ENCODE measurements around the gene EPHA5.

The EPHA5 gene

DNA sequence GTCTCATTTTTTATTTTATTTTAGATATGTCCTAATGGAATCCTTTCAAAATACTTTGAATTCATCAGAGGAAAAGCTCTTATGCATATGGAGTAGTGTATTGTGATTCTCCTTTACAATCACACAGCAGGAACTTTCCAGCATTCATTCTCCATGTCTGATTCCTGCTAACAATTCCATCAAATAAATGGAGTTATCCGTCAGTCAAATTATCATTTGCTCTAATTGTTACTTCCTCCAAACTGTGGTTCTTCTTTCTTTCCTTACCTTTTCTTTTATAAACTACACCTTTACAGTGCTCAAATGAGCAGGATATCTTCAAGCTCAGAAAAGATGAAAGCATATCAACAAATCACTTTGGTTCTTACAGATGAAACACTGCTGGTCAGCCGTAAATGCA is 80.4 kb downstream of the EPHA5 start:
- no peak for DNase-seq
- no peak for TF ChIP-seq POLR2A (IDR thresholded peaks at IDR 0.05; ENCODE audit: low read length)

DNA sequence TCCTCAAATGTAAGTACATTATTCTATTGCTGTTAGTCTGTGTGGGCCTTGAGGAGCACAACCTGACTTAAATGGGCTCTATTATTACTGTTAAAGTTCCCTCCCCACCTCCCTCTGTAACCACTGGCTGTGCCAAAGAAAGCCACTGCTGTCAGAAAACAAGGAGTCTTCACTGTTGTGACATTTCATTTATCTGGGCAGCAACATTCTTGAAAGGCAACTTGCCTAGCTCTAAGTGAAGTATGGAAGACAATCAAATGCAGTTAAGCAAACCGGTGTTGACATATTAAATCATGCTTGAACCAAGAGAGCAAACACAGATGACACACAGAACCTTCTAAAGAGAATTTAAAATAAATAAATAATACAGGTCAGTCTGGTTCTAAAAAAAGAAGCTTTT is 81.0 kb downstream of the EPHA5 start:
- no peak for DNase-seq
- TF ChIP-seq POLR2A (IDR thresholded peaks at IDR 0.05; ENCODE audit: low read length) (no peak), GATA1 (IDR thresholded peaks at IDR 0.05; ENCODE audit: low read depth, low read length) (no peak)

- TF ChIP-seq GATA1 (IDR thresholded peaks at IDR 0.05; ENCODE audit: low read depth, low read length) (no peak), POLR2A (IDR thresholded peaks at IDR 0.05; ENCODE audit: low read length) (no peak)
- DNase-seq, result no peak
Measured at GRCh38 chr4:65580551-65580950, 89.7 kb downstream of the EPHA5 start.

- DNase-seq, result no peak
- TF ChIP-seq GATA1 (IDR thresholded peaks at IDR 0.05; ENCODE audit: low read depth, low read length) (no peak), POLR2A (IDR thresholded peaks at IDR 0.05; ENCODE audit: low read length) (no peak)
Measured at GRCh38 chr4:65566473-65566872, 103.8 kb downstream of the EPHA5 start.

DNA sequence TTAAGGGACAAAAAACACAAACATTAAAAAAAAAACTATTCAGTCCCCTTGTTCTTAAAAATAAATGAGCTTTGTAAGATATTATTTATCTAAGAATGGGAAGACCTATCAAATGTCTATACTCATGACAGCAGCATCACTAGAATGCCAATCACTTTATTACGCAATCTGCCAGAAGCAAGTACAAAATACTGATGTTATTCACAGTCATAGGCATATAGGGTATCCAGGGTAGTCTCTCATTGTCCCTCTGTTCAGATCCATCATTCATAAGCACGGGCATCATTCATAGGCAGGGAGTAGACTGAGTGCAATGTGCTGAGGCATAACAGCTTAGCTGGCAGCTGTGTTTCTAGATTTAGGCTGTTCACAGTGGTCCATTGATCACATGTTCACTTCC is 109.1 kb downstream of the EPHA5 start:
- TF ChIP-seq GATA1 (IDR thresholded peaks at IDR 0.05; ENCODE audit: low read depth, low read length), result no peak
- TF ChIP-seq POLR2A (IDR thresholded peaks at IDR 0.05; ENCODE audit: low read length), result no peak
- no peak for DNase-seq

- DNase-seq, result no peak
- TF ChIP-seq GATA1 (IDR thresholded peaks at IDR 0.05; ENCODE audit: low read depth, low read length), result no peak
- TF ChIP-seq POLR2A (IDR thresholded peaks at IDR 0.05; ENCODE audit: low read length), result no peak
Measured at GRCh38 chr4:65559270-65559669, 111.0 kb downstream of the EPHA5 start.

- DNase-seq, result no peak
- no peak for TF ChIP-seq POLR2A (IDR thresholded peaks at IDR 0.05; ENCODE audit: low read length)
- TF ChIP-seq GATA1 (IDR thresholded peaks at IDR 0.05; ENCODE audit: low read depth, low read length), result no peak
Measured at GRCh38 chr4:65552057-65552456, 118.2 kb downstream of the EPHA5 start.

DNA sequence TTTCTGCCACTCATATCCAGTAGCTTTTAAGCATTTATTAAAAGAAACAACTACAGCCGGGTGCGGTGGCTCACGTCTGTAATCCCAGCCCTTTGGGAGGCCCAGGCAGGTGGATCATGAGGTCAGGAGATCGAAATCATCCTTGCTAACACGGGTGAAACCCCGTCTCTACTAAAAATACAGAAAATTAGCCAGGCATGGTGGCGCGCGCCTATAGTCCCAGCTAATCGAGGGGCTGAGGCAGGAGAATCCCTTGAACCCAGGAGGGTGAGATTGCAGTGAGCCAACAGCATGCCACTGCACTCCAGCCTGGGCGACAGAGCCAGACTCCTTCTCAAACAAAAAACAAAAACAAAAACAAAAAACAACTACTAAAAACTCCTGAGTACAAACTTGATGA is 119.8 kb downstream of the EPHA5 start:
- TF ChIP-seq GATA1 (IDR thresholded peaks at IDR 0.05; ENCODE audit: low read depth, low read length) (no peak), POLR2A (IDR thresholded peaks at IDR 0.05; ENCODE audit: low read length) (no peak)
- DNase-seq, result no peak

- DNase-seq, result no peak
- TF ChIP-seq POLR2A (IDR thresholded peaks at IDR 0.05; ENCODE audit: low read length) (no peak), GATA1 (IDR thresholded peaks at IDR 0.05; ENCODE audit: low read depth, low read length) (no peak)
Measured at GRCh38 chr4:65546882-65547416, 123.3 kb downstream of the EPHA5 start.

- no peak for DNase-seq
- no peak for TF ChIP-seq POLR2A (IDR thresholded peaks at IDR 0.05; ENCODE audit: low read length)
- no peak for TF ChIP-seq GATA1 (IDR thresholded peaks at IDR 0.05; ENCODE audit: low read depth, low read length)
Measured at GRCh38 chr4:65538571-65538970, 131.7 kb downstream of the EPHA5 start.

- no peak for TF ChIP-seq POLR2A (IDR thresholded peaks at IDR 0.05; ENCODE audit: low read length)
- TF ChIP-seq GATA1 (IDR thresholded peaks at IDR 0.05; ENCODE audit: low read depth, low read length), result no peak
- DNase-seq, result no peak
Measured at GRCh38 chr4:65535113-65535512, 135.2 kb downstream of the EPHA5 start.

DNA sequence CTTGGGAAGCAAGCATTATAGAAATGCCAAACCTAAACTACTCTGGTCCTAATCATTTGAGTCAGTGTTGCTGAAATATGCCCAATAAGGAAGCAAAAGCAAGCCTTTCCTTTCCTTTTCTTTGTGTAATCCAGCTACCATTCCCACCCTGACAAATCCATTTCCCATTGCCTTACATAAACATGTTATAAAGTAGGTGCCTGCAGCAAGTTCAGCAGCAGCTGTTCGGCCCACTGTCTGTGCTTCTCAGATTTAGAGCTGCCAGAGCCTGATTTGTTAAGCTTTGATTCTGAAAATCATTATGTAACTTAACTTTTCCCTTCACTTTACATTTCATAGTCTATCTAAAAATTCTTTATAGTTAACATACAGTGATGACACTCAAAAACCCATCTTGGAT is 148.6 kb downstream of the EPHA5 start:
- DNase-seq, result no peak
- TF ChIP-seq POLR2A (IDR thresholded peaks at IDR 0.05; ENCODE audit: low read length), result no peak
- TF ChIP-seq GATA1 (IDR thresholded peaks at IDR 0.05; ENCODE audit: low read depth, low read length), result no peak

DNA sequence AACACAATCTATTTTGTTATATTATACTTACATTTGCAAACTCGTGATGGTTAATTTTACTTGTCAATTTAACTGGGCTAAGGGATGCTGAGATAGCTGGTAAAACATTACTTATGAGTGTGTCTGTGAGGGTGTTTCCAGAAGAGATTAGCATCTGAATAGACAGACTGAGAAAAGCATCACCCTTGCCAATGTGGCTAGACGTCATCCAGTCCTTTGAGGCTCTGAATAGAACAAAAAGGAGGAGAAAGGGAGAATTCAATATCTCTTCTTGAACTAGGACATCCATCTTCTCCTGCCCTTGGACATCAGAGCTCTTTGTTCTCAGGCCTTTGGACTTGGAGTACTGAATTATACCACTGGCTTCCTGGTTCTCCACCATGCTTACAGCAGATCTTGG is 154.6 kb downstream of the EPHA5 start:
- no peak for DNase-seq
- TF ChIP-seq POLR2A (IDR thresholded peaks at IDR 0.05; ENCODE audit: low read length) (no peak), GATA1 (IDR thresholded peaks at IDR 0.05; ENCODE audit: low read depth, low read length) (no peak)

DNA sequence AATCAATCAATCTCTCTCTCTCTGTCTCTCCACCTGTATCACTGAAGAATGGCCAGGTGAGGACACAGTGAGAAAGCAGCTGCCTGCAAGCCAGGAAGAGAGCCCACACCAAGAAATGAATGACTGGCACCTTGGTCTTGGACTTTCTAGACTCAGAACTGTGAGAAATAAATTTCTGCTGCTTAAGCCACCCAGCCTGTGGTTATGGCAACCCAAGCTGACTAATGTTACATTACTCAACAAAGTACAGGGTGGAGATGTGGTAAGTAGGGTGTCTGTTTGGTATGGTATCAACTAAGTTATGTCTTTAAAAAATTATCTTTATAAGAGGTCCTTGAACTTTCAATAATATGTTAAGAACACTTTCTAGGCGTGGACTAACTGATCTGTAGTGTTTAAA is 159.3 kb downstream of the EPHA5 start:
- DNase-seq, result no peak
- TF ChIP-seq GATA1 (IDR thresholded peaks at IDR 0.05; ENCODE audit: low read depth, low read length) (no peak), POLR2A (IDR thresholded peaks at IDR 0.05; ENCODE audit: low read length) (no peak)

- no peak for DNase-seq
Measured at GRCh38 chr4:65508168-65508567, 162.1 kb downstream of the EPHA5 start.

GRCh38 chr4:65502131-65502701 is 168.1 kb downstream of the EPHA5 start:
- DNase-seq, result no peak
- TF ChIP-seq GATA1 (IDR thresholded peaks at IDR 0.05; ENCODE audit: low read depth, low read length) (no peak), POLR2A (IDR thresholded peaks at IDR 0.05; ENCODE audit: low read length) (no peak)

More at GRCh38 chr4:65508168-65508567, 162.1 kb downstream of the EPHA5 start:
- TF ChIP-seq GATA1 (IDR thresholded peaks at IDR 0.05; ENCODE audit: low read depth, low read length), result no peak
- no peak for TF ChIP-seq POLR2A (IDR thresholded peaks at IDR 0.05; ENCODE audit: low read length)
